HG03175 (cell line): Measurements from ENCODE around the gene IKZF1.
A peak's percentile ranks its signal among the peaks of the same experiment; 100 is the strongest.

Source experiments
- ATAC-seq: cut with Tn5 transposase; IDR thresholded peaks from one replicate; pipeline ENCODE4 v1.9.1; 2021; ENCODE audit warnings: mild to moderate bottlenecking, moderate library complexity; ENCODE audit not compliant: unreplicated experiment

The IKZF1 gene

GRCh38 chr7:50282813-50283605 lies 21.5 kb upstream of the IKZF1 start:
- no peak for ATAC-seq

GRCh38 chr7:50283731-50284130 lies 20.8 kb upstream of the IKZF1 start:
- no peak for ATAC-seq

GRCh38 chr7:50284296-50284695 lies 20.2 kb upstream of the IKZF1 start:
- ATAC-seq: no peak

GRCh38 chr7:50285269-50285668 lies 19.2 kb upstream of the IKZF1 start:
- ATAC-seq: no peak

- no peak for ATAC-seq
Observed at GRCh38 chr7:50287129-50287528, 17.4 kb upstream of the IKZF1 start.

GRCh38 chr7:50292165-50292757 lies 12.3 kb upstream of the IKZF1 start:
- no peak for ATAC-seq

- ATAC-seq: no peak
Observed at GRCh38 chr7:50292763-50293162, 11.8 kb upstream of the IKZF1 start.

GRCh38 chr7:50293509-50294179 lies 10.9 kb upstream of the IKZF1 start:
- peak; percentile 83 for ATAC-seq

GRCh38 chr7:50295133-50295532 lies 9.4 kb upstream of the IKZF1 start:
- ATAC-seq: no peak

GRCh38 chr7:50296799-50297198 lies 7.7 kb upstream of the IKZF1 start:
- no peak for ATAC-seq

GRCh38 chr7:50298811-50299562 lies 5.5 kb upstream of the IKZF1 start:
- no peak for ATAC-seq

GRCh38 chr7:50300336-50300735 lies 4.2 kb upstream of the IKZF1 start:
- no peak for ATAC-seq

- ATAC-seq: no peak
Observed at GRCh38 chr7:50302486-50303334, 1.8 kb upstream of the IKZF1 start.

GRCh38 chr7:50303335-50304128 lies 984 bp upstream of the IKZF1 start:
- peak; percentile 34 for ATAC-seq

GRCh38 chr7:50304911-50305582 lies 531 bp downstream of the IKZF1 start:
- peak; percentile 58 for ATAC-seq

- ATAC-seq: no peak
Observed at GRCh38 chr7:50305583-50306493, 1.3 kb downstream of the IKZF1 start.

- ATAC-seq: no peak
Observed at GRCh38 chr7:50306494-50307367, 2.2 kb downstream of the IKZF1 start.
